Effector memory CD8-positive, alpha-beta T cell (primary cell): Measurements from ENCODE around the gene ABCC5.
"Not testable (repeated sequence)": the region's sequence is repeated elsewhere in the genome, so short reads cannot be mapped to it uniquely, and the experiment has no call there.

Experiments
- ATAC-seq: fragments of 150-1000 bp; cut with Tn5 transposase; replicated peaks from 2 replicates; pipeline ENCODE4 v1.10.0; 2021; ENCODE audit warnings: mild to moderate bottlenecking, moderate library complexity
- DNase-seq, 3 experiments: peaks; one replicate each; pipeline ENCODE4 v3.0.0; 2021
- H3K27ac Mint-ChIP-seq, 2 donors: one replicate each; pipeline ENCODE4 v1.8.0; 2022; ENCODE audit warnings: mild to moderate bottlenecking in 2 of 2, mixed read lengths in 2 of 2, moderate library complexity in 2 of 2
- H3K27me3 Mint-ChIP-seq, 2 donors: one replicate each; pipeline ENCODE4 v1.8.0; 2022; ENCODE audit warnings: mixed read lengths in 2 of 2
- H3K36me3 Mint-ChIP-seq: one replicate; pipeline ENCODE4 v1.8.0; 2022; ENCODE audit warnings: mild to moderate bottlenecking, moderate library complexity, mixed read lengths; ENCODE audit not compliant: insufficient read depth
- H3K4me1 Mint-ChIP-seq, 2 donors: one replicate each; pipeline ENCODE4 v1.8.0; 2022; ENCODE audit warnings: low read depth in 2 of 2, mixed read lengths in 2 of 2
- H3K4me3 Mint-ChIP-seq, 2 donors: one replicate each; pipeline ENCODE4 v1.8.0; 2022; ENCODE audit warnings: mild to moderate bottlenecking in 2 of 2, mixed read lengths in 2 of 2, moderate library complexity in 2 of 2
- H3K9me3 Mint-ChIP-seq, 2 donors: one replicate each; pipeline ENCODE4 v1.8.0; 2022; ENCODE audit warnings: mixed read lengths in 2 of 2
- total RNA-seq, 9 experiments: gene quantifications; one replicate each; lab custom pipeline; 2026; lab: John Stamatoyannopoulos, UW

Gene ABCC5
- 21.9 to 83.3 (median 29.7) reads per million in 9 experiments for total RNA-seq

DNA sequence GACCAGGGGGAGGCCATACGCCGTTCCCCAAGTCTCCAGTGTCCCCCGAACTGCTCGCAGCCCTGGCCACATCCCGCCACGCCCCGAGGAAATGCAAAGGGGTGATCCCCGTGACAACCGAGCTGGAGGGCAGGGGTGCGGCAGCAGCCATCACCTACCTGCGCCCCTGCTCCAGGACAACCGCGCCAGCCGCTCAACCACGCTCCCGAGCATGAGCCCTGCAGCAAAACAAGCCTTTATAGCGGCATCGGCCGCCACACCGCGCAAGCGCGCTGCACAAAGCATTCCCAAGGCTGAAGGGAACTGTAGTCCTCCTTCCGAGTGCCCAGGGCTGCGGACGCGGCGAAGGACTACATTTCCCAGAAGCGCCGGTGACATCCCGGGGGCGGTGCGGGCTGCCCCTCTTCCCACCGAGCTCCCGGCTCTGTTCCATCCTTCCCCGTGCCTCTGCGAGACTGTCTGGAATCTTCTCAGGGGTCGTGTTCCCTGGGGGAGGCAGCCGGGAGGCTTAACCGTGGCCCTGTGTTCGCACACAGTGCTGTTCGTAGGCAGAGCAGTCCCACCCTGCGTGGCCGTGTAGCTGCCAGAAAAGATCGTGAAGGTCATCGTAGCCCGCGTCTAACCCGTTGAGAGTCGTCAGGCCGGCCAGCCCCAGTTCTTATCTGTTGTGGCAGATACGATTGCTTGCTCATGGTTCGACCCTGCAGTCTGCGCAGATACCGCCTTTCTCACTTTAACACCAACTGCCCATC, at the start of gene ABCC5:
Gene ABCC5 (minus strand): TSS at position 213 of the 752 bp plus-strand sequence. CDS start 3,492 bp downstream, outside the sequence.
- H3K36me3 Mint-ChIP-seq: peaks cover 21% of the 10 kb centered on the region
- peak within 1 kb of the TSS; percentile 85 to 93 for H3K27ac Mint-ChIP-seq
- peaks cover 11 to 12% of the 10 kb centered on the region in 2 donors for H3K27me3 Mint-ChIP-seq
- ATAC-seq: peak; percentile 91
- peak; percentile 63 to 70 (median 68) for DNase-seq
- peak within 1 kb of the TSS; percentile 99 to 100 for H3K4me3 Mint-ChIP-seq
- peaks cover 21 to 28% of the 10 kb centered on the region in 2 donors for H3K4me1 Mint-ChIP-seq
- no peaks in the 10 kb centered on the region for H3K9me3 Mint-ChIP-seq

DNA sequence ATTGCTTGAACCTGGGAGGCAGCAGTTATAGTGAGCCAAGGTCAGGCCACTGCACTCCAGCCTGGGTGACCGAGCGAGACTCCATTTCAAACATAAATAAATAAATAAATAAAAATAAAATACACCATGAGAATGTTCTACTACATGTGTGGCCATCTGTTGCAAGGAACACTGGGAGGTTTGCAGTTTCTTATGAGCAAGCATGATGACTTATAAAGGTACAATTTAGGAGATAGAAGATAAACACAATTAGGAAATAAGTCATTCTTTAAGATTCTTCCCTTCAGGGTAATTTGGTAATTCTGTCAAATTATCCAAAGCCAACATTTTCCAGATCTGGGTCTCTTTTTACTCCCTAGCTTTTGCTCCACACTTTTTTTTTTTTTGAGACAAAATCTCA, 48.5 kb upstream of the ABCC5 start:
- Mint-ChIP-seq H3K4me1 (no peaks in the 10 kb centered on the region), H3K27me3 (peaks cover 9 to 24% of the 10 kb centered on the region in 2 donors), H3K4me3 (no peak overlapping the region), H3K27ac (no peak overlapping the region), H3K36me3 (no peaks in the 10 kb centered on the region), H3K9me3 (no peaks in the 10 kb centered on the region)
- no peak for ATAC-seq
- DNase-seq: no peak

DNA sequence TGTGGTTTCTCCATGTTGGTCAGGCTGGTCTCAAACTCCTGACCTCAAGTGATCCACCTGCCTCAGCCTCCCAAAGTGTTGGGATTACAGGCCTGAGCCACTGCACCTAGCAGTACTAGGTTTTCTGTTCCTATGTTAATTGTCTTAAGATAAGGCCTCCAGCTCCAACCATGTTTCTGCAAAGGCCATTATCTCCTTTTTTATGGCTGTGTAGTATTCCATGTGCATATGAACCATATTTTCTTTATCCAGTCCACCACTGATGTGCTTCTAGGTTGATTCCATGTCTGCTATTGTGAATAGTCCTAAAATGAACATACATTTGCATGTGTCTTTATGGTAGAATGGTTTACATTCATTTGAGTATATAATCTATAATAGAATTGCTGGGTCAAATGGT, 45.0 kb upstream of the ABCC5 start:
- Mint-ChIP-seq H3K27me3 (peaks cover 12 to 14% of the 10 kb centered on the region in 2 donors), H3K4me1 (peaks cover 0 to 2% of the 10 kb centered on the region in 2 donors), H3K27ac (no peak overlapping the region), H3K4me3 (no peak overlapping the region), H3K9me3 (no peaks in the 10 kb centered on the region), H3K36me3 (no peaks in the 10 kb centered on the region)
- DNase-seq (no peak), ATAC-seq (no peak)

DNA sequence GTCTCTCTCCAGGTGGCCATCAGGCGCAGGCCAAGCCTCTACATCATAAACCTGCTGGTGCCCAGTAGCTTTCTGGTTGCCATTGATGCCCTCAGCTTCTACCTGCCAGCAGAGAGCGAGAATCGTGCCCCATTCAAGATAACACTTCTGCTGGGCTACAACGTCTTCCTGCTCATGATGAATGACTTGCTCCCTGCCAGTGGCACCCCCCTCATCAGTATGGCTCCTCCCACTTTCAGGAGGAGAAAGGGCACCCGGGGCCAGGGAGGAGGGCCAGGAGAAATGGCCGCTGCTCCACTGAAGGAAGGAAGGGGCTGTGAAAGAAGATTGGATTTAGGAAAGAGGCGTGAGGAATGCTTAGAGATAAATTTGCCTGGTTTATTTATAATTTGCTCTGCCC, 41.7 kb upstream of the ABCC5 start:
- Mint-ChIP-seq H3K9me3 (no peaks in the 10 kb centered on the region), H3K4me3 (no peak overlapping the region), H3K4me1 (peaks cover 0 to 2% of the 10 kb centered on the region in 2 donors), H3K27ac (no peak overlapping the region), H3K36me3 (no peaks in the 10 kb centered on the region), H3K27me3 (peaks cover 6 to 27% of the 10 kb centered on the region in 2 donors)
- ATAC-seq (no peak), DNase-seq (no peak)

GRCh38 chr3:184058029-184058428, 40.3 kb upstream of the ABCC5 start:
- Mint-ChIP-seq H3K27me3 (peaks cover 10 to 34% of the 10 kb centered on the region in 2 donors), H3K4me3 (no peak overlapping the region), H3K9me3 (no peaks in the 10 kb centered on the region), H3K27ac (no peak overlapping the region), H3K36me3 (no peaks in the 10 kb centered on the region), H3K4me1 (peaks cover 0 to 2% of the 10 kb centered on the region in 2 donors)
- DNase-seq: no peak
- ATAC-seq: no peak

DNA sequence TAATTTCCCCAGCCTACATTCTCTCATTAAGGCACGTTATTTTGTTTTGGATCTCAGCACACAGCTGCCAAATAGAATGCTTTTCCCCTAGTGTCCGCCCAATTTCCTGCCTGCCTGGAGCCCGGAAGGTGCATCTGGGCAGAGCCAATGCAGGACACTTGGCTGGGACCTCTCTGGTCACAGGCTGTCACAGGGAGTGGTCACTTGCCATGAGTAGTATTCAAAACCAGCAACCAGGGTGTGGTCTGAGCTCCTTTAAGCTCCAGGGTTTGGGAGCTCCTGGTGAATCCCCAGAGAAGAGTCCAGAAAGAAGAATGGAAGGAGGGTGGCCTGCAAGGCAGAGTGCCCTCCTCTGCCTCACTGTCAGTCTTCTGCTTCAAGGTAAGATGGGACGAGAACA, 35.1 kb upstream of the ABCC5 start, which contains the start of gene HTR3C:
Gene HTR3C (plus strand): TSS at position 281 of the 400 bp plus-strand sequence. CDS start 34 bp downstream, at position 315.
- H3K36me3 Mint-ChIP-seq: no peaks in the 10 kb centered on the region
- H3K9me3 Mint-ChIP-seq: no peaks in the 10 kb centered on the region
- DNase-seq (no peak), ATAC-seq (no peak)
- H3K27me3 Mint-ChIP-seq: peaks cover 25 to 33% of the 10 kb centered on the region in 2 donors
- H3K4me1 Mint-ChIP-seq: no peaks in the 10 kb centered on the region
- no peak within 1 kb of the TSS for H3K27ac Mint-ChIP-seq
- H3K4me3 Mint-ChIP-seq: no peak within 1 kb of the TSS

DNA sequence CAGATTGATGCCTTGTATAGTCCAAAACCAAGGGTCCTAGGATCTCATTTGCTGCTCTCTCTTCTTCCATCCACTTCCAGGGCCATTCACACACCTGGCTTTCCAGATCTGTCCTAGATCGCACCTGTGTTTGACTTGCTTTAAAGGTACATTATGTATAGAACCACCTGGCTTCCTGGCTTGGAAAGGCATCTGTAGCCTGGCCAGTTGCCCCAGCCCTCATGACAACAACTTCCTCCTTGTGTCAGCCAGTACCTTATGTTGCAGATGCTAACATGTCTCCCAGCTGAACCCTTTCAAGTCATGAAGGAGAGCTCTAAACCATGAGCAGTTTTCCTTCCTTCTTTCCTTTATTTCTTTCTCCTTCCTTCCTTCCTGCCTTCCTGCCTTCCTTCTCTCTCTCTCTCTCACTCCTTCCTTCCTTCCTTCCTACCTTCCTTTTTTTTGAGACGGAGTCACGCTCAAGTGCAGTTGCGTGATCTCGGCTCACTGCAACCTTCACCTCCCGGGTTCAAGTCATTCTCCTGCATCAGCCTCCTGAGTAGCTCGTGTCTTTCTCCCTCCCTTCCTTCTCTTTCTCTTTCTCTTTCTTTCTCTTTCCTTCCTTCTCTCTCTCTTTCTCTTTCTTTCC, 32.6 kb upstream of the ABCC5 start:
- Mint-ChIP-seq H3K27ac (no peak overlapping the region), H3K27me3 (peaks cover 23 to 25% of the 10 kb centered on the region in 2 donors), H3K4me3 (no peak overlapping the region), H3K4me1 (no peaks in the 10 kb centered on the region), H3K36me3 (no peaks in the 10 kb centered on the region), H3K9me3 (no peaks in the 10 kb centered on the region)
- DNase-seq: no peak
- ATAC-seq: no peak

GRCh38 chr3:184045995-184046394, 28.3 kb upstream of the ABCC5 start:
- ATAC-seq: no peak
- no peaks in the 10 kb centered on the region for H3K36me3 Mint-ChIP-seq

GRCh38 chr3:184042617-184043016, 24.9 kb upstream of the ABCC5 start:
- H3K4me1 Mint-ChIP-seq: no peaks in the 10 kb centered on the region
- H3K9me3 Mint-ChIP-seq: no peaks in the 10 kb centered on the region
- H3K27ac Mint-ChIP-seq: no peak overlapping the region
- no peak for ATAC-seq
- H3K4me3 Mint-ChIP-seq: no peak overlapping the region
- no peaks in the 10 kb centered on the region for H3K36me3 Mint-ChIP-seq
- H3K27me3 Mint-ChIP-seq: peaks cover 12 to 13% of the 10 kb centered on the region in 2 donors
- no peak for DNase-seq

More at GRCh38 chr3:184045995-184046394, 28.3 kb upstream of the ABCC5 start:
- no peak overlapping the region for H3K4me3 Mint-ChIP-seq
- no peak for DNase-seq
- no peaks in the 10 kb centered on the region for H3K4me1 Mint-ChIP-seq
- H3K9me3 Mint-ChIP-seq: no peaks in the 10 kb centered on the region
- H3K27me3 Mint-ChIP-seq: peaks cover 0 to 12% of the 10 kb centered on the region in 2 donors
- H3K27ac Mint-ChIP-seq: no peak overlapping the region

DNA sequence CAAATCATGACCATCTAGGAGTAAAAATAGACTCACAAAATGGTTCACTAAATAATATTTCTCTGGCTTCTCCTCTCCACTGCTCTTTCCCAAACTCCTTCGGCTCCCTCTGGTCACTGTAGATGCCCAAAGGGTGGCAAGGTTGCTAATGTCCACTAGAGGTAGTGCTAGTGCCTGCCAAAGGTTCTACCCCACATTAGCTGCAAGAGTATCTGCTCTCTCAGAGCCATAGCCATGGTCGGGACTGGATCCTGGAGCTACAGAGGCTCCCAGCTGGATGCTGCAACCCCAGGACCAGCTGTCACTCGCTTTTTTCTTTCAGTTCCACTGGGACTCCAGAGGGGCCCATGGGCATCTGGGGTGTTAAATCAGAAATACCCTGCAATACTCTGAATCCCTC, 22.3 kb upstream of the ABCC5 start:
- no peaks in the 10 kb centered on the region for H3K4me1 Mint-ChIP-seq
- H3K9me3 Mint-ChIP-seq: no peaks in the 10 kb centered on the region
- peaks cover 11 to 15% of the 10 kb centered on the region in 2 donors for H3K27me3 Mint-ChIP-seq
- DNase-seq: no peak
- no peaks in the 10 kb centered on the region for H3K36me3 Mint-ChIP-seq
- ATAC-seq: no peak
- H3K4me3 Mint-ChIP-seq: no peak overlapping the region
- H3K27ac Mint-ChIP-seq: no peak overlapping the region

GRCh38 chr3:184039414-184039813, 21.7 kb upstream of the ABCC5 start:
- no peaks in the 10 kb centered on the region for H3K9me3 Mint-ChIP-seq
- H3K4me1 Mint-ChIP-seq: no peaks in the 10 kb centered on the region

DNA sequence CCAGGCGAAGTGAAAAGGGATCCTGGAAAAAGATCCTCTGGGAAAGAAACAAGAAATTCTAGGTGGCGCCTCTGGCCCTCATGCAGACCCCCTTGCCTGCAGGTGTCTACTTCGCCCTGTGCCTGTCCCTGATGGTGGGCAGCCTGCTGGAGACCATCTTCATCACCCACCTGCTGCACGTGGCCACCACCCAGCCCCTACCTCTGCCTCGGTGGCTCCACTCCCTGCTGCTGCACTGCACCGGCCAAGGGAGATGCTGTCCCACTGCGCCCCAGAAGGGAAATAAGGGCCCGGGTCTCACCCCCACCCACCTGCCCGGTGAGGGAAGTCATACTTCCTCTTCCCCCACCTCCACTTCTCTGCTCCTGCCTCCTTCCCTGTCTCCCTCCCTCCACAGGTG, 20.6 kb upstream of the ABCC5 start:
- H3K4me3 Mint-ChIP-seq, H3K4me1 Mint-ChIP-seq, ATAC-seq, H3K36me3 Mint-ChIP-seq, H3K27ac Mint-ChIP-seq, DNase-seq, H3K9me3 Mint-ChIP-seq: not testable (repeated sequence)
- peaks cover 7 to 28% of the 10 kb centered on the region in 2 donors for H3K27me3 Mint-ChIP-seq

More at GRCh38 chr3:184039414-184039813, 21.7 kb upstream of the ABCC5 start:
- Mint-ChIP-seq H3K27ac (no peak overlapping the region), H3K4me3 (no peak overlapping the region), H3K27me3 (peaks cover 7 to 17% of the 10 kb centered on the region in 2 donors), H3K36me3 (no peaks in the 10 kb centered on the region)
- DNase-seq (no peak), ATAC-seq (no peak)

GRCh38 chr3:184037816-184038215, 20.1 kb upstream of the ABCC5 start:
- ATAC-seq (no peak), DNase-seq (no peak)
- Mint-ChIP-seq H3K27ac (no peak overlapping the region), H3K36me3 (no peaks in the 10 kb centered on the region), H3K4me3 (no peak overlapping the region), H3K27me3 (peaks cover 7 to 33% of the 10 kb centered on the region in 2 donors), H3K4me1 (no peaks in the 10 kb centered on the region), H3K9me3 (no peaks in the 10 kb centered on the region)
